Fibroblast of lung (primary cell): ENCODE measurements around the gene PRSS33. TPM values are rescaled to one million over a fixed set of nuclear protein-coding genes. Genes with fewer than 3 reads are reported as not detected.

ENCODE experiments used
- DNase-seq, 2 donors: peaks; one replicate each; pipeline versions ENCODE4 v3.0.0 to v3.0.0-alpha.2; 2010; ENCODE audit warnings: low read depth in 2 of 2
- H2AFZ ChIP-seq: 2 replicates; pipeline ENCODE4 v1.5.1; 2012; ENCODE audit warnings: low read length, control low read depth, inconsistent platforms
- H3K27ac ChIP-seq: 2 replicates; pipeline ENCODE4 v1.5.1; 2011; ENCODE audit warnings: low read length, control low read depth; ENCODE audit not compliant: insufficient read depth
- H3K27me3 ChIP-seq: 2 replicates; pipeline ENCODE4 v1.5.1; 2011; ENCODE audit warnings: mild to moderate bottlenecking, low read length; ENCODE audit not compliant: control insufficient read depth, insufficient read depth
- H3K36me3 ChIP-seq: 2 replicates; pipeline ENCODE4 v1.5.1; 2011; ENCODE audit warnings: low read length; ENCODE audit not compliant: control insufficient read depth, insufficient read depth
- H3K4me1 ChIP-seq: 2 replicates; pipeline ENCODE4 v1.5.1; 2011; ENCODE audit warnings: low read length; ENCODE audit not compliant: control insufficient read depth, insufficient read depth; ENCODE audit errors: extremely low read depth
- H3K4me2 ChIP-seq: 2 replicates; pipeline ENCODE4 v1.5.1; 2011; ENCODE audit warnings: low read length, control low read depth; ENCODE audit not compliant: insufficient read depth; ENCODE audit errors: extremely low read depth
- H3K4me3 ChIP-seq, 4 experiments: fragments of 200-600 bp in 1 of 4; sonication (generic) in 1 of 4; replicated peaks in 1 of 4; 2 replicates each; pipeline ENCODE4 v1.5.1; 2011 to 2016; ENCODE audit warnings: low read length in 4 of 4, low read depth in 3 of 4, mild to moderate bottlenecking in 3 of 4, control low read depth in 2 of 4, inconsistent platforms in 1 of 4, mixed read lengths in 1 of 4; ENCODE audit not compliant: insufficient read depth in 1 of 4; ENCODE audit errors: control extremely low read depth in 1 of 4
- H3K79me2 ChIP-seq: 2 replicates; pipeline ENCODE4 v1.5.1; 2012; ENCODE audit warnings: mild to moderate bottlenecking, low read length, inconsistent platforms; ENCODE audit not compliant: control insufficient read depth, insufficient read depth
- H3K9ac ChIP-seq: 2 replicates; pipeline ENCODE4 v1.5.1; 2011; ENCODE audit warnings: mild to moderate bottlenecking, low read length, control low read depth; ENCODE audit not compliant: insufficient read depth
- H3K9me3 ChIP-seq: 2 replicates; pipeline ENCODE4 v1.5.1; 2012; ENCODE audit warnings: low read depth, low read length; ENCODE audit not compliant: control insufficient read depth, insufficient read depth
- H4K20me1 ChIP-seq: 2 replicates; pipeline ENCODE4 v1.5.1; 2011; ENCODE audit warnings: low read length; ENCODE audit not compliant: control insufficient read depth, insufficient read depth; ENCODE audit errors: extremely low read depth
- CTCF ChIP-seq, 2 donors: IDR thresholded peaks in 1 of 2; conservative IDR thresholded peaks in 1 of 2; 1 replicate in 1 of 2; 2 replicates in 1 of 2; pipeline ENCODE4 v1.5.1; 2011 to 2012; ENCODE audit warnings: low read length in 2 of 2, control low read depth in 1 of 2, inconsistent platforms in 1 of 2, low read depth in 1 of 2, mild to moderate bottlenecking in 1 of 2
- EZH2 ChIP-seq: IDR thresholded peaks from 2 replicates; pipeline ENCODE4 v1.5.1; 2012; ENCODE audit warnings: low read length, control low read depth, mild to moderate bottlenecking; ENCODE audit errors: missing control alignments
- polyA plus RNA-seq, 2 donors: library from polyadenylated mRNA; depleted of rRNA in 1 of 2; stranded (reverse) in 1 of 2; unstranded in 1 of 2; fragments of >200 nt; gene quantifications; 2 replicates each; pipeline ENCODE4 v1.2.1, GENCODE V29; 2011 to 2012; ENCODE audit warnings: missing spikeins in 1 of 2
- total RNA-seq: library from RNA; depleted of rRNA; stranded (reverse); fragments of >200 nt; gene quantifications from 2 replicates; pipeline ENCODE4 v1.2.1, GENCODE V29; 2014

PRSS33 gene
- total and polyA plus RNA-seq, 2 donors (not counting 1 experiment from before 2014, with no cell fraction given): not detected

GRCh38 chr16:2810651-2811050, 23.3 kb upstream of the PRSS33 start:
- H3K36me3 ChIP-seq: no peaks in the 10 kb centered on the region
- H3K4me2 ChIP-seq: no peak overlapping the region
- no peak overlapping the region for H2AFZ ChIP-seq
- no peak overlapping the region for H3K4me3 ChIP-seq
- no peaks in the 10 kb centered on the region for H3K79me2 ChIP-seq
- peaks cover 5% of the 10 kb centered on the region for H3K27me3 ChIP-seq
- H3K9ac ChIP-seq: no peak overlapping the region
- H3K4me1 ChIP-seq: no peaks in the 10 kb centered on the region
- no peaks in the 10 kb centered on the region for H3K9me3 ChIP-seq
- no peaks in the 10 kb centered on the region for H4K20me1 ChIP-seq
- no peak for DNase-seq
- TF ChIP-seq CTCF (conservative IDR thresholded peaks at IDR 0.05 in 1 of 2, IDR thresholded peaks at IDR 0.05 in 1 of 2; ENCODE audit: low read depth in 1 of 2, low read length in 2 of 2) (no peak), EZH2 (no peak)
- H3K27ac ChIP-seq: no peak overlapping the region

DNA sequence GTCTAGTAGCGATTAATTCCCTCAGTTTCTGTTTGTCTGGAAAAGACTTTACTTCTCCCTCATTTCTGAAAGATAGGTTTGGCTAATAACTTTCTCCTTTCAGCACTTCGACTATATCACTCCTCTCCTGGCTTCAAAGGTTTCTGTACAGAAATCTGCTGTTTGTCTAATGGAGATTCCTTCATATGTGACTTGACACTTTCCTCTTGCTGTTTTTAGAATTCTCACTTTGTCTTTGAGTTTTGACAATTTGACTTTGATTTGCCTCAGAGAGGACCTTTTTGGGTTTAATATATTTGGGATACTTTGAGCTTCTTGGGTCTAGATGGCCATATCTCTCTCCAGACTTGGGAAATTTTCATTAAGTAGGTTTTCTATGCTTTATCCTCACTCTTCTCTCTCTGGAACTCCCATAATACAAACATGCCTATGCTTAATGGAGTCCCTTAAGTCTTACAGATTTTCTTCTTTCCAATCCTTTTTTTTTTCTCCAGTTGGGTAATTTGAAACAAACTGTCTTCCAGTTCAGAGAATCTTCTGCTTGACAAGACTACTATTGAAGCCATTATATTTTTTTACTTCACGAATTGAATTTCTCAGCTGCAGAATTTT, 21.9 kb upstream of the PRSS33 start:
- Histone ChIP-seq H3K9me3 (no peaks in the 10 kb centered on the region), H3K4me1 (no peaks in the 10 kb centered on the region), H3K36me3 (no peaks in the 10 kb centered on the region), H3K9ac (no peak overlapping the region), H3K4me2 (no peak overlapping the region), H4K20me1 (no peaks in the 10 kb centered on the region), H2AFZ (no peak overlapping the region), H3K27ac (no peak overlapping the region), H3K79me2 (no peaks in the 10 kb centered on the region), H3K27me3 (peaks cover 5% of the 10 kb centered on the region), H3K4me3 (no peak overlapping the region)
- TF ChIP-seq CTCF (conservative IDR thresholded peaks at IDR 0.05 in 1 of 2, IDR thresholded peaks at IDR 0.05 in 1 of 2; ENCODE audit: low read depth in 1 of 2, low read length in 2 of 2) (no peak), EZH2 (no peak)
- no peak for DNase-seq

DNA sequence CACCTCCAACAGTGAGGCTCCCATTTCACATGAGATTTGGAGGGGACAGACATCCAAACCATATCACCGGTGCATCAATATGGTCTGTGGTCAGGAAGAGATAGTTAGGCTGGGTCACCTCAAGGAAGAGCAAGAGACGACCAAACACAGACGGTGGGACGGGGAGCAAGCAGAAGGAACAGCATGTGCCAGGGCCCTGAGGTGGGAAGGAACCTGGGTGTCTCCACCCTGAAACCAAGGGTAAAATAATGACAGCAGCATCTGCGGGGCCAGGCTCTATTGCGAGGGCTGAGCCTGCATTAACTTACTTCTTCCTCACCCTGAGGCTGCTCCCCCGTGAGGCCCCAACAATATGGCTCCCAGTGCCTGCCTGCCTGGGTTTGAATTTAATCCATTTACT, 20.8 kb upstream of the PRSS33 start:
- H3K79me2 ChIP-seq: no peaks in the 10 kb centered on the region
- TF ChIP-seq CTCF (conservative IDR thresholded peaks at IDR 0.05 in 1 of 2, IDR thresholded peaks at IDR 0.05 in 1 of 2; ENCODE audit: low read depth in 1 of 2, low read length in 2 of 2) (no peak), EZH2 (no peak)
- DNase-seq: no peak
- no peak overlapping the region for H3K4me3 ChIP-seq
- no peaks in the 10 kb centered on the region for H4K20me1 ChIP-seq
- H3K27ac ChIP-seq: no peak overlapping the region
- no peaks in the 10 kb centered on the region for H3K36me3 ChIP-seq
- no peak overlapping the region for H3K9ac ChIP-seq
- peaks cover 5% of the 10 kb centered on the region for H3K27me3 ChIP-seq
- H3K9me3 ChIP-seq: no peaks in the 10 kb centered on the region
- H3K4me1 ChIP-seq: no peaks in the 10 kb centered on the region
- H2AFZ ChIP-seq: no peak overlapping the region
- no peak overlapping the region for H3K4me2 ChIP-seq
